WTC11 (cell line): ENCODE measurements around the gene SLC7A5.

Experiments
- TF ChIP-seq, protein P1 (sequence below): fragments of 200-600 bp; IDR thresholded peaks from 2 replicates; pipeline ENCODE4 v1.8.0; 2022; ENCODE audit warnings: antibody characterized with exemption
- TF ChIP-seq, protein P2 (sequence below): sonication (generic); formaldehyde crosslinking; IDR thresholded peaks from 2 replicates; pipeline ENCODE4 v1.8.1; 2023; ENCODE audit warnings: mild to moderate bottlenecking, missing genetic modification reagents
- TF ChIP-seq, protein P3 (sequence below): fragments of 250-450 bp; sonication (Bioruptor Pico); IDR thresholded peaks from 2 replicates; pipeline ENCODE4 v1.9.0; 2021; ENCODE audit warnings: mild to moderate bottlenecking, borderline replicate concordance

DNA sequence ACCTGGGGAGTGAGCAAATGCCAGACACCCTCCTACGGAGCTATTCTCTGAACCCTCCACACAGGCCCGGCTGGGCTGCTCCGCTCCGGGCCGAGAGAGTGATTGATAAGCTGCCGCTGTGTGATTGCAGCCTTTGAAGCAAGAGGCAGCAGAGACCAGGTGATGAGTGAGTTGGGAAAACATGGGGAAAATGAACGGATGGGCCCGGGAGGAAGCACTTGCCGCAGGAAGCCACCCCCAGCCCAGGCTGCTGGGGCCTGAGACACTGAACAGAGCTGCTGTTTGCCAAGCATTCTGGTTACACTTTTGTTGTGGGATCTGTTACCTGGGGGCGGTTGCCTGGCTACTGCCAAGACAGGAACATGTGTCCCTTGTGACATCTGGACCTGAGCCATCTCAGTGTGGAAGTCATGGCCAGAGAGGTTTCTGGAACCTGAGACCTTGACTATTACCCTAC is 57.1 kb downstream of the SLC7A5 start:
- TF ChIP-seq, protein P1, sequence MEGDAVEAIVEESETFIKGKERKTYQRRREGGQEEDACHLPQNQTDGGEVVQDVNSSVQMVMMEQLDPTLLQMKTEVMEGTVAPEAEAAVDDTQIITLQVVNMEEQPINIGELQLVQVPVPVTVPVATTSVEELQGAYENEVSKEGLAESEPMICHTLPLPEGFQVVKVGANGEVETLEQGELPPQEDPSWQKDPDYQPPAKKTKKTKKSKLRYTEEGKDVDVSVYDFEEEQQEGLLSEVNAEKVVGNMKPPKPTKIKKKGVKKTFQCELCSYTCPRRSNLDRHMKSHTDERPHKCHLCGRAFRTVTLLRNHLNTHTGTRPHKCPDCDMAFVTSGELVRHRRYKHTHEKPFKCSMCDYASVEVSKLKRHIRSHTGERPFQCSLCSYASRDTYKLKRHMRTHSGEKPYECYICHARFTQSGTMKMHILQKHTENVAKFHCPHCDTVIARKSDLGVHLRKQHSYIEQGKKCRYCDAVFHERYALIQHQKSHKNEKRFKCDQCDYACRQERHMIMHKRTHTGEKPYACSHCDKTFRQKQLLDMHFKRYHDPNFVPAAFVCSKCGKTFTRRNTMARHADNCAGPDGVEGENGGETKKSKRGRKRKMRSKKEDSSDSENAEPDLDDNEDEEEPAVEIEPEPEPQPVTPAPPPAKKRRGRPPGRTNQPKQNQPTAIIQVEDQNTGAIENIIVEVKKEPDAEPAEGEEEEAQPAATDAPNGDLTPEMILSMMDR: no peak
- TF ChIP-seq, protein P2, sequence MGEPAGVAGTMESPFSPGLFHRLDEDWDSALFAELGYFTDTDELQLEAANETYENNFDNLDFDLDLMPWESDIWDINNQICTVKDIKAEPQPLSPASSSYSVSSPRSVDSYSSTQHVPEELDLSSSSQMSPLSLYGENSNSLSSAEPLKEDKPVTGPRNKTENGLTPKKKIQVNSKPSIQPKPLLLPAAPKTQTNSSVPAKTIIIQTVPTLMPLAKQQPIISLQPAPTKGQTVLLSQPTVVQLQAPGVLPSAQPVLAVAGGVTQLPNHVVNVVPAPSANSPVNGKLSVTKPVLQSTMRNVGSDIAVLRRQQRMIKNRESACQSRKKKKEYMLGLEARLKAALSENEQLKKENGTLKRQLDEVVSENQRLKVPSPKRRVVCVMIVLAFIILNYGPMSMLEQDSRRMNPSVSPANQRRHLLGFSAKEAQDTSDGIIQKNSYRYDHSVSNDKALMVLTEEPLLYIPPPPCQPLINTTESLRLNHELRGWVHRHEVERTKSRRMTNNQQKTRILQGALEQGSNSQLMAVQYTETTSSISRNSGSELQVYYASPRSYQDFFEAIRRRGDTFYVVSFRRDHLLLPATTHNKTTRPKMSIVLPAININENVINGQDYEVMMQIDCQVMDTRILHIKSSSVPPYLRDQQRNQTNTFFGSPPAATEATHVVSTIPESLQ: no peak
- TF ChIP-seq, protein P3, sequence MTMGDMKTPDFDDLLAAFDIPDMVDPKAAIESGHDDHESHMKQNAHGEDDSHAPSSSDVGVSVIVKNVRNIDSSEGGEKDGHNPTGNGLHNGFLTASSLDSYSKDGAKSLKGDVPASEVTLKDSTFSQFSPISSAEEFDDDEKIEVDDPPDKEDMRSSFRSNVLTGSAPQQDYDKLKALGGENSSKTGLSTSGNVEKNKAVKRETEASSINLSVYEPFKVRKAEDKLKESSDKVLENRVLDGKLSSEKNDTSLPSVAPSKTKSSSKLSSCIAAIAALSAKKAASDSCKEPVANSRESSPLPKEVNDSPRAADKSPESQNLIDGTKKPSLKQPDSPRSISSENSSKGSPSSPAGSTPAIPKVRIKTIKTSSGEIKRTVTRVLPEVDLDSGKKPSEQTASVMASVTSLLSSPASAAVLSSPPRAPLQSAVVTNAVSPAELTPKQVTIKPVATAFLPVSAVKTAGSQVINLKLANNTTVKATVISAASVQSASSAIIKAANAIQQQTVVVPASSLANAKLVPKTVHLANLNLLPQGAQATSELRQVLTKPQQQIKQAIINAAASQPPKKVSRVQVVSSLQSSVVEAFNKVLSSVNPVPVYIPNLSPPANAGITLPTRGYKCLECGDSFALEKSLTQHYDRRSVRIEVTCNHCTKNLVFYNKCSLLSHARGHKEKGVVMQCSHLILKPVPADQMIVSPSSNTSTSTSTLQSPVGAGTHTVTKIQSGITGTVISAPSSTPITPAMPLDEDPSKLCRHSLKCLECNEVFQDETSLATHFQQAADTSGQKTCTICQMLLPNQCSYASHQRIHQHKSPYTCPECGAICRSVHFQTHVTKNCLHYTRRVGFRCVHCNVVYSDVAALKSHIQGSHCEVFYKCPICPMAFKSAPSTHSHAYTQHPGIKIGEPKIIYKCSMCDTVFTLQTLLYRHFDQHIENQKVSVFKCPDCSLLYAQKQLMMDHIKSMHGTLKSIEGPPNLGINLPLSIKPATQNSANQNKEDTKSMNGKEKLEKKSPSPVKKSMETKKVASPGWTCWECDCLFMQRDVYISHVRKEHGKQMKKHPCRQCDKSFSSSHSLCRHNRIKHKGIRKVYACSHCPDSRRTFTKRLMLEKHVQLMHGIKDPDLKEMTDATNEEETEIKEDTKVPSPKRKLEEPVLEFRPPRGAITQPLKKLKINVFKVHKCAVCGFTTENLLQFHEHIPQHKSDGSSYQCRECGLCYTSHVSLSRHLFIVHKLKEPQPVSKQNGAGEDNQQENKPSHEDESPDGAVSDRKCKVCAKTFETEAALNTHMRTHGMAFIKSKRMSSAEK (CRISPR knock-in tag): no peak
